Measurements from ENCODE around the gene GPRC5C.
"Not testable (repeated sequence)": the region's sequence is repeated elsewhere in the genome, so short reads cannot be mapped to it uniquely, and the experiment has no call there.

Gene GPRC5C

DNA sequence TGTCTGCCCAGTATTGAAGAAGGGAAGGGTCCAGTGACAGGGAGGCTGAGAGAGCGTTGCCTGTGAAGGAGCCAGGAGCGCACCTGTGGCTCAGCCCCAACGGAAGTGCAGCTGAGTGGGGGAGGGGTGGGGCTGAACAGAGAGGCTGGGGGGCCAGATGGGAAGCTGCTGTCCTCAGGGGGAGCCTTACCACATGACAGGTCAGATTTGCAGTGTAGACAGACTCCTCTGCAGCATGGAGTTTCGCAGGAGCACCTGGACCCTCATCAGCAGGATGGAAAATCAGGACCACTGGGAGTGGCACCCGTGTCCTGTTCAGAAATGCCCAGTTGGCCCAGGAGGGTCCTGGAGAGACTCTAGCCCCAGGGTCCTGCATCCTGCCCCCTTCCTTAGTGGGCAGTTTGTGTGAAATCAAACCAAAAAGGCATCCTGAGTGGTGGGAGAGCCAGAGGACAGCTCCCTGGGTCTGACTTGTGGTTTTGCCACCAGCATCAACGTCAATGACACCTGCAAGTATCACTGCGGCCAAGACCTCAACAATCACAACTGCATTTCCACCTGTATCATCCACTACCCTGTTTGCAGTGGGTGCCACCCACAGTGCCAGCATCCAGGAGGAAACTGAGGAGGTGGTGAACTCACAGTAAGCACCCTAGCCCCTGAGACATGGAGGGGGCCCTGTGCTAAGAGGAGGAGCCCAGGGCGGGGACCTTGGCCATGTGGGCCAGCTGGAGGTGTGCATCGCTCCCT, 42.3 kb downstream of the GPRC5C start:
- DNase-seq, result peak in 1 of 2 donors; percentile 35

- no peak for DNase-seq
Measured at GRCh38 chr17:74475189-74475588, 43.3 kb downstream of the GPRC5C start.

GRCh38 chr17:74477411-74477810, 45.5 kb downstream of the GPRC5C start:
- DNase-seq, result no peak

GRCh38 chr17:74478420-74479100, 46.7 kb downstream of the GPRC5C start:
- DNase-seq, result peak in 1 of 2 donors; percentile 60

DNA sequence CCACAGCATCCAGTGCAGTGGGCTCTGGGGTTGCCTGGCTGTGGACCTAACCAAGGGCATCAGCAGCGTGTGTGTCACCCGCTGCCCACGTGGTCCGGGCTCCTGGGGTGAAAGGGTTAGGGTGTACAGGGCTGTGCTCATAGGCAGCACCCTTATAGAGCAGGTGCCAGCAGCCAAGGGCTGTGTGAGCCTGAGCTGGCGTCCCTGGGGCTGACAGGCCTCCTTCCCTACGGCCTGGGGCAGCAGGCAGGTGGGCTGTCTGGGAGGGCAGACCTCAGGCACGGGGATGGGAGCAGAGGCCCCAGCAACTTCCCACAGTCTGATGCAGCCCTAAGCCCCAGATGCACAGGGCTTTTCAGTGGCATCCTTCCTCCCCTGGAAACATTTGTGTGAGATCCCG, 48.4 kb downstream of the GPRC5C start:
- DNase-seq, result no peak

GRCh38 chr17:74481621-74482020, 49.7 kb downstream of the GPRC5C start:
- no peak for DNase-seq

- no peak for DNase-seq
Measured at GRCh38 chr17:74484066-74484465, 52.2 kb downstream of the GPRC5C start.

GRCh38 chr17:74485022-74485743, 53.3 kb downstream of the GPRC5C start:
- no peak for DNase-seq

DNA sequence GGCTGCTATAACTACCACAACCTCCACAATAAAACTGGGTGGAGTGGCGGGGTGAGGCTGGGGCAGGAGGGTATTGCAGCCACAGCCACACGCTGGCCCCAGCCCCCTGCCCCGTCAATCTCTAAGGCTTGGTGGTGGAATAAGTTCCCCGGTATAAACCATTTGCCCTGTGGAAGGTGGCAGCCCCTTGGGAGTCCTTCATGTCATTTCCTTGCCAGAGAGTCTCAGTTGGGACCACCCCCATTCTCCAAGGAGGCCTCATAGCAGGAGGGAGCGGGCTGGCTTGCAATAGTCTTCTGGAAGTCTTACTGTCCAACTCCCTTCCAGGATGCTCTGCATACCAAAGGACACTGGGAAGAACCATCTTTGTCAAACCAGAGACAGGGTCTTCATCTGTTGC, 54.0 kb downstream of the GPRC5C start:
- no peak for DNase-seq

DNA sequence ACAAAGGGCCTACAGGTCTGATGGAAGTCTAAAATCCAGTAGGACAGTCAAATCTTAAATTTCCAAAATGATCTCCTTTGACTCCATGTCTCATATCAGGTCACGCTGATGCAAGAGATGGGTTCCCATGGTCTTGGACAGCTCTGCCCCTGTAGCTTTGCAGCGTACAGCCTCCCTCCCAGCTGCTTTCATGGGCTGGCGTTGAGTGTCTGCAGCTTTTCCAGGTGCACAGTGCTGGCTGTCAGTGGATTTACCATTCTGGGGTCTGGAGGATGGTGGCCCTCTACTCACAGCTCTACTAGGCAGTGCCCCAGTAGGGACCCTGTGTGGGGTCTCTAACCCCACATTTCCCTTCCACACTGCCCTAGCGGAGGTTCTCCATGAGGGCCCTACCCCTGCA, 56.4 kb downstream of the GPRC5C start:
- not testable (repeated sequence) for DNase-seq

GRCh38 chr17:74490716-74491115, 58.8 kb downstream of the GPRC5C start:
- no peak for DNase-seq

DNA sequence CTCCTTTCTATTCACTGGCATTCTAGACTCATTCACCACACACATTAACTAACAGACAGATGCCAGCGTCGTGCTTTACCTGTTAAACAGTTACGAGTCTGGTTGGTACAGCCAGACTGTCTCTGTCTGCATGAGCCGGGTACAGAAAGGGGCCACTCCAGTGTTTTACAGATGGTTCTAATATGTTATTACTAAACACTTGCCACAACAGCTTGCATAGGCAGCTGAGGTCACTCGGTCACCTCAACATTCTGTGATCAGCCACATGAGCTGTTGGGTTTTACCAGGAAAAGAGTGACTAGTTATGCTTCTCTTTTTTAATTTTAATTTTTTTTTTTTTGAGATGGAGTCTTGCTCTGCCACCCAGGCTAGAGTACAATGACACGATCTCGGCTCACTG, 59.7 kb downstream of the GPRC5C start:
- peak in 1 of 2 donors; percentile 23 for DNase-seq

DNA sequence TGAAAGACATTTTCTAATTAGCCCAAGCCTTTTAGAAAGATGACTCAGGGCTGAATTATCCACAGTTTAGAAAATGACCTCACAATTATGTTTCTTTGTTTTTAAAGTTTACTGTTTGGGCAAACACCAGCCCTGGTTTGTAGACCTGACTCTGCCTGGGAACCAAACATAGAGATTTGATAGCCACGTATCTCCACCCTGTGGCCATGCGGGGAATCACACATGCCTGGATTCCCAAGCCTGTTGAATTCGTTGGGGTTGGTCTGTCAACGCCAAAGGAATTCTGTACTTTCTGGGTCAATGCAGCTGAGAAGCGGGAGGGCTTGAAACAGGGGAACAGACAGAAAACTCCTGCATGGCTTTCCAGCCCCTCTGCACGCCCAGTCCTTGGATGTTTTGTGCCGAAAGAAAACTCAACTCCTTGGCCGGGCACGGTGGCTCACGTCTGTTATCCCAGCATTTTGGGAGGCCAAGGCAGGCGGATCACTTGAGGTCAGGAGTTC, 61.5 kb downstream of the GPRC5C start:
- DNase-seq, result peak; percentile 69 to 75
